K562 (cell line): Measurements from ENCODE around the gene CLCN6. TPM values are rescaled to one million over a fixed set of nuclear protein-coding genes. Genes with fewer than 3 reads are reported as not detected.

ENCODE experiments used
- HOMEZ ChIP-seq: fragments of 250-450 bp; sonication (Bioruptor Pico); IDR thresholded peaks from 2 replicates; pipeline ENCODE4 v1.4.0; 2020; ENCODE audit warnings: mild to moderate bottlenecking, moderate library complexity
- MBD2 ChIP-seq: sonication (generic); IDR thresholded peaks from 2 replicates; pipeline ENCODE4 v1.6.1; 2016; ENCODE audit warnings: low read depth, borderline replicate concordance
- PRDM10 ChIP-seq: fragments of 450-650 bp; IDR thresholded peaks from 2 replicates; pipeline ENCODE4 v1.6.1; 2018; ENCODE audit not compliant: partially characterized antibody
- SMARCA4 ChIP-seq: fragments of 450-650 bp; IDR thresholded peaks from 2 replicates; pipeline ENCODE4 v1.6.1; 2016
- ZC3H8 ChIP-seq: fragments of 450-650 bp; IDR thresholded peaks from 2 replicates; pipeline ENCODE4 v1.6.1; 2017
- ZNF280B ChIP-seq: fragments of 250-450 bp; sonication (Bioruptor Pico); IDR thresholded peaks from 2 replicates; pipeline ENCODE4 v1.5.1; 2021; ENCODE audit warnings: mild to moderate bottlenecking
- polyA plus RNA-seq, 8 experiments: library from polyadenylated mRNA; depleted of rRNA in 4 of 8; stranded (reverse) in 5 of 8; unstranded in 3 of 8; fragments of >200 nt; fragmentation: Nextera tagmentation in 2 of 8; fragmentation: Illumina TruSeq in 1 of 8; extraction: Ambion mirVana in 2 of 8; extraction: Trizol in 1 of 8; gene quantifications; 2 replicates each; pipeline versions ENCODE4 v1.2.1 to v1.2.3, GENCODE V29; 2011 to 2014; ENCODE audit warnings: inconsistent platforms in 1 of 8, missing spikeins in 1 of 8
- total RNA-seq, 7 experiments: library from RNA; depleted of rRNA in 6 of 7; stranded (reverse); fragments of >200 nt in 6 of 7; fragmentation: Illumina TruSeq in 2 of 7; extraction: Trizol in 2 of 7; gene quantifications; 2 replicates each; pipeline versions ENCODE4 v1.2.1 to v1.2.3, GENCODE V29; 2011 to 2021; ENCODE audit warnings: low replicate concordance in 1 of 7

CLCN6 gene
- total and polyA plus RNA-seq, 9 of the 15 experiments (the other 6 are each of a cell fraction or from before 2014, with no cell fraction given): 2.0 to 21.8 (median 13.6) TPM

- TF ChIP-seq HOMEZ (CRISPR knock-in tag) (no peak), MBD2 (no peak), ZNF280B (CRISPR knock-in tag) (no peak), PRDM10 (no peak), ZC3H8 (no peak), SMARCA4 (no peak)
- TF ChIP-seq, all 486 proteins: peak for 0
Observed at GRCh38 chr1:11826946-11827345, 21.0 kb downstream of the CLCN6 start (continued).
